MM.1S (cell line): Measurements from ENCODE around the gene ACBD6.

Source experiments
- DNase-seq: peaks from one replicate; pipeline ENCODE4 v3.0.0-alpha.2; 2015
- H2AFZ ChIP-seq: fragments of 300-600 bp; sonication (generic); 2 replicates; pipeline ENCODE4 v1.6.0; 2016; ENCODE audit warnings: antibody characterized with exemption, low read length
- H3F3A ChIP-seq: fragments of 300-600 bp; sonication (generic); 2 replicates; pipeline ENCODE4 v1.6.1; 2016; ENCODE audit warnings: mild to moderate bottlenecking, antibody characterized with exemption, low read length, moderate library complexity, mixed read lengths; ENCODE audit not compliant: insufficient read depth
- H3K27ac ChIP-seq: fragments of 300-600 bp; sonication (generic); 2 replicates; pipeline ENCODE4 v1.5.1; 2016; ENCODE audit warnings: mild to moderate bottlenecking, low read length
- H3K27me3 ChIP-seq: fragments of 300-600 bp; sonication (generic); replicated peaks from 2 replicates; pipeline ENCODE4 v1.6.0; 2016; ENCODE audit warnings: low read length; ENCODE audit not compliant: insufficient read depth
- H3K36me3 ChIP-seq: fragments of 300-600 bp; sonication (generic); replicated peaks from 2 replicates; pipeline ENCODE4 v1.6.1; 2016; ENCODE audit warnings: mild to moderate bottlenecking, low read length, mixed read lengths; ENCODE audit not compliant: insufficient read depth
- H3K4me1 ChIP-seq: fragments of 300-600 bp; sonication (generic); 2 replicates; pipeline ENCODE4 v1.6.1; 2016; ENCODE audit warnings: low read length, mixed read lengths
- H3K4me2 ChIP-seq: fragments of 300-600 bp; sonication (generic); 2 replicates; pipeline ENCODE4 v1.6.0; 2016; ENCODE audit warnings: low read depth, low read length
- H3K4me3 ChIP-seq: fragments of 300-600 bp; sonication (generic); 2 replicates; pipeline ENCODE4 v1.5.1; 2016; ENCODE audit warnings: low read length, mixed read lengths
- H3K79me2 ChIP-seq: fragments of 300-600 bp; sonication (generic); 2 replicates; pipeline ENCODE4 v1.6.1; 2016; ENCODE audit warnings: mixed run types, low read length, mixed read lengths
- H3K9ac ChIP-seq: fragments of 300-600 bp; sonication (generic); 2 replicates; pipeline ENCODE4 v1.6.1; 2016; ENCODE audit warnings: low read length, mixed read lengths
- H3K9me2 ChIP-seq: fragments of 300-600 bp; sonication (generic); replicated peaks from 2 replicates; pipeline ENCODE4 v1.6.1; 2016; ENCODE audit warnings: mild to moderate bottlenecking, low read length, mixed read lengths; ENCODE audit not compliant: insufficient read depth
- H3K9me3 ChIP-seq: fragments of 300-600 bp; sonication (generic); replicated peaks from 2 replicates; pipeline ENCODE4 v1.6.1; 2016; ENCODE audit warnings: mild to moderate bottlenecking, low read length, mixed read lengths; ENCODE audit not compliant: insufficient read depth
- H4K20me1 ChIP-seq: fragments of 300-600 bp; sonication (generic); 2 replicates; pipeline ENCODE4 v1.6.1; 2016; ENCODE audit warnings: mild to moderate bottlenecking, low read length, moderate library complexity, mixed read lengths; ENCODE audit not compliant: insufficient read depth
- EZH2 ChIP-seq: fragments of 300-600 bp; sonication (generic); optimal IDR thresholded peaks from 2 replicates; pipeline ENCODE3; 2017; ENCODE audit warnings: low read depth, mild to moderate bottlenecking, antibody characterized with exemption, low read length, mixed read lengths
- EZH2phosphoT487 ChIP-seq: fragments of 300-600 bp; sonication (generic); IDR thresholded peaks from 2 replicates; pipeline ENCODE4 v1.6.1; 2018; ENCODE audit warnings: antibody characterized with exemption, low read length
- TF ChIP-seq, protein P1 (sequence below): fragments of 300-600 bp; sonication (generic); IDR thresholded peaks from 2 replicates; pipeline ENCODE4 v1.5.1; 2016; ENCODE audit warnings: antibody characterized with exemption, low read length, mixed read lengths

The ACBD6 gene

DNA sequence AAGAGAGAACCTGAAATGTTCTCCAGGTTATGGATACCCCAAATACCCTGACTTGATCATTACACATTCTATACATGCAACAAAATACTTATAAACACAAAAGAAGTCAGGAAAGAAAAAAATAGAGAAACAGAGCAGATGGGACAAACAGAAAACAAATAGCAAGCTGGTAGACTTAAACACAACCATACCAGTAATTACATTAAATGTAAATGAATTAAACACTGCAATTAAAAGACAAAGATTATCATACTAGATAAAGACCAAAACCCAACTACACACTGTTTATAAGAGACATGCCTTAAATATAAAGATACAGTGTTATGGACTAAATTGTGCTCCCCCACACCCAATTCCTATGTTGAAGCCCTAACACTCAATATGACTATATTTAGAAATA lies 117.2 kb downstream of the ACBD6 start:
- Histone ChIP-seq H3K4me3 (no peak overlapping the region), H3K9me3 (no peaks in the 10 kb centered on the region), H3K36me3 (no peaks in the 10 kb centered on the region), H3K9ac (no peak overlapping the region), H3K4me2 (no peak overlapping the region), H3K9me2 (no peaks in the 10 kb centered on the region), H3K4me1 (peaks cover 10% of the 10 kb centered on the region; the same call in 1 of the 2 replicates), H3F3A (peaks cover 3% of the 10 kb centered on the region; the same call in 1 of the 2 replicates), H4K20me1 (no peaks in the 10 kb centered on the region), H2AFZ (no peak overlapping the region), H3K79me2 (peaks cover 34% of the 10 kb centered on the region), H3K27me3 (no peaks in the 10 kb centered on the region), H3K27ac (no peak overlapping the region)
- TF ChIP-seq, protein P1, sequence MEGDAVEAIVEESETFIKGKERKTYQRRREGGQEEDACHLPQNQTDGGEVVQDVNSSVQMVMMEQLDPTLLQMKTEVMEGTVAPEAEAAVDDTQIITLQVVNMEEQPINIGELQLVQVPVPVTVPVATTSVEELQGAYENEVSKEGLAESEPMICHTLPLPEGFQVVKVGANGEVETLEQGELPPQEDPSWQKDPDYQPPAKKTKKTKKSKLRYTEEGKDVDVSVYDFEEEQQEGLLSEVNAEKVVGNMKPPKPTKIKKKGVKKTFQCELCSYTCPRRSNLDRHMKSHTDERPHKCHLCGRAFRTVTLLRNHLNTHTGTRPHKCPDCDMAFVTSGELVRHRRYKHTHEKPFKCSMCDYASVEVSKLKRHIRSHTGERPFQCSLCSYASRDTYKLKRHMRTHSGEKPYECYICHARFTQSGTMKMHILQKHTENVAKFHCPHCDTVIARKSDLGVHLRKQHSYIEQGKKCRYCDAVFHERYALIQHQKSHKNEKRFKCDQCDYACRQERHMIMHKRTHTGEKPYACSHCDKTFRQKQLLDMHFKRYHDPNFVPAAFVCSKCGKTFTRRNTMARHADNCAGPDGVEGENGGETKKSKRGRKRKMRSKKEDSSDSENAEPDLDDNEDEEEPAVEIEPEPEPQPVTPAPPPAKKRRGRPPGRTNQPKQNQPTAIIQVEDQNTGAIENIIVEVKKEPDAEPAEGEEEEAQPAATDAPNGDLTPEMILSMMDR = no peak
- no peak for TF ChIP-seq EZH2
- TF ChIP-seq EZH2phosphoT487 = no peak
- no peak for DNase-seq

DNA sequence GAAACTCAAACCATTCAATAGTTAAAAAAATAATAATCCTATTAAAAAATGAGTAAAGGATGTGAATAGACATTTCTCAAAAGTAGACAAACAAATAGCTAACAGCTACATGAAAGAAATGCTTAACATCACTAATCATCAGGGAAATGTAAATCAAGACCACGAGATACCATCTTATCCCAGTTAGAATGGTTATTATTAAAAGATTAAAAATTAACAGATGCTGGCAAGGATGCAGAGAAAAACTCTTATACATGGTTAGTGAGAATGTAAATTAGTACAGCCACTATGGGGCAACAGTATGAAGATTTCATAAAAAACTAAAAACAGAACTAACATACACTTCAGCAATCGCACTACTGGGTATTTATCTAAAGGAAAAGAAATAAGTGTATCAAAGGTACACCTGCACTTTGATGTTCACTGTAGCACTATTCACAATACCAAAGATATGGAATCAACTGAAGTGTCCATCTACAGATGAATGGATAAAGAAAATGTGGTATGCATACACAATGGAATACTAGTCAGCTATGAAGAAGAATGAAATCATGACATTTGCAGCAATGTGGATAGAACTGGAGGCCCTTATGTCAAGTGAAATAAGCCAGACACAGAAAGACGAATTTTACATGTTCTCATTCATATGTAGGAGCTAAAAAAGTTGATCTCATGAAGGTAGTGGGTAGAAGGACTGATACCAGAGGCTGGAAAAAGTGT lies 117.9 kb downstream of the ACBD6 start:
- no peak overlapping the region for H3K27ac ChIP-seq
- no peak for TF ChIP-seq EZH2
- TF ChIP-seq, protein P1 = no peak
- no peak for TF ChIP-seq EZH2phosphoT487
- H3K9me3 ChIP-seq = no peaks in the 10 kb centered on the region
- H3K27me3 ChIP-seq = no peaks in the 10 kb centered on the region
- no peak for DNase-seq
- H3K4me1 ChIP-seq = peaks cover 10% of the 10 kb centered on the region; the same call in 1 of the 2 replicates
- H3K4me2 ChIP-seq = no peak overlapping the region
- H3K79me2 ChIP-seq = peaks cover 41% of the 10 kb centered on the region
- H2AFZ ChIP-seq = no peak overlapping the region
- H3K36me3 ChIP-seq = no peaks in the 10 kb centered on the region
- no peaks in the 10 kb centered on the region for H3K9me2 ChIP-seq
- H3F3A ChIP-seq = peaks cover 3% of the 10 kb centered on the region; the same call in 1 of the 2 replicates
- no peaks in the 10 kb centered on the region for H4K20me1 ChIP-seq
- H3K4me3 ChIP-seq = no peak overlapping the region
- H3K9ac ChIP-seq = no peak overlapping the region

DNA sequence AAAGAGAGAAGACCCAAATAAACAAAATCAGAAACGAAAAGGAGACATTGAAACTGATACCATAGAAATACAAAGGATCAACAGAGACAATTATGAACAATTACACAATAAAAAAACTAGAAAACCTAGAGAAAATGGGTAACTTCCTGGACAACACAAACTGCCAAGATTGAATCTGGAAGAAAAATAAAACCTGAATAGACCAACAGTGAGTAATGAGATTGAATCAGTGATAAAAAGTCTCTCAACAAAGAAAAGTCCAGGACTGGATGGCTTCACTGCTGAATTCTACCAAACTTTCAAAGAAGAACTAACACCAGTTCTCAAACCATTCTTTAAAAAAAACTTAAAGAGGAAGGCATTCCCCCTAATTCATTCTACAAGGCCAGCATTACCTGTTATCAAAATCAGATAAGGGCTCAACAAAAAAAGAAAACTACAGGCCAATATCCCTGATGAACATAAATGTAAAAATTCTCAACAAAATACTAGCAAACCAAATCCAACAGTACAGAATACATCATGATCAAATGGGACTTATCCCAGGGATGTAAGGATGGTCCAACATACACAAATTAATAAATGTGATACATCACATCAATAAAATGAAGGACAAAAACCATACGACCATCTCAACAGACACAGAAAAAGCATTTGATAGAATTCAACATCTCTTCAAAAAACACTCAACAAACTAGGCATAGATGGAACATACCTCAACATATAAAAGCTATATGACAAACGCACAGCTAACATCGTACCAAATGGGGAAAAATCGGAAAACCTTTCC lies 119.9 kb downstream of the ACBD6 start:
- peaks cover 57% of the 10 kb centered on the region for H3K79me2 ChIP-seq

More for the DNA sequence above, 119.9 kb downstream of the ACBD6 start:
- Histone ChIP-seq H3K9ac (no peak overlapping the region), H3K4me3 (no peak overlapping the region), H2AFZ (no peak overlapping the region), H4K20me1 (no peaks in the 10 kb centered on the region), H3K9me2 (no peaks in the 10 kb centered on the region), H3K36me3 (no peaks in the 10 kb centered on the region), H3K4me1 (peaks cover 10% of the 10 kb centered on the region; the same call in 1 of the 2 replicates), H3K9me3 (no peaks in the 10 kb centered on the region), H3K27me3 (no peaks in the 10 kb centered on the region), H3F3A (peaks cover 3% of the 10 kb centered on the region; the same call in 1 of the 2 replicates), H3K27ac (no peak overlapping the region), H3K4me2 (no peak overlapping the region)
- TF ChIP-seq EZH2 (no peak), EZH2phosphoT487 (no peak)
- TF ChIP-seq, protein P1 = no peak
- DNase-seq = no peak
